Occipital lobe (tissue), 2 donors: Measurements from ENCODE around the gene IGDCC3. TPM values are rescaled to one million over a fixed set of nuclear protein-coding genes. Genes with fewer than 3 reads are reported as not detected.

Experiments
- DNase-seq: peaks from one replicate; lab custom pipeline; 2025; lab: John Stamatoyannopoulos, UW
- total RNA-seq: library from RNA; depleted of rRNA; stranded (reverse); fragments of >200 nt; gene quantifications from one replicate; pipeline ENCODE4 v1.2.3, GENCODE V29; 2014

Gene IGDCC3
- 7.6 TPM for total RNA-seq

DNA sequence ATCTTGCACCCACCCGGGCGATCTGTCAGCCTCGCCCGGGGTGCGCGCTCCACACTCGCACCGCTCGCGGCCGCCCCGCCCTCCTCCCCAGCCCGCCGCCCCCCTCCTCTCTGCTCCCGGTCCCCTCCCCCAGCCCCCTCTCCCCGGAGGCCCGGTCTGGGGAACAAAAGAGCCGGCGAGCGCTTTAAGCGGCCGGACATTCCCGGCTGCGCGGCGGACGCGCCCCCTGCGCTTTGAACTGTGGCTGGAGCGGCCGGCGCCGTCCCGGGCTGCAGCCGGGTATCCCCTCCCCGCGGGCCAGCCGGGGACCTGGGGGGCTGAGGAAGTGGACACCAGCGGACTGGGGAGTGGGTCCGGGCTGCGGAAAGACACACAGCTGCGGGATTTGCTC is at the start of gene IGDCC3:
Gene IGDCC3 (minus strand): TSS at position 27 of the 391 bp plus-strand sequence. CDS start 214 bp downstream, outside the sequence.
- DNase-seq, result no peak

DNA sequence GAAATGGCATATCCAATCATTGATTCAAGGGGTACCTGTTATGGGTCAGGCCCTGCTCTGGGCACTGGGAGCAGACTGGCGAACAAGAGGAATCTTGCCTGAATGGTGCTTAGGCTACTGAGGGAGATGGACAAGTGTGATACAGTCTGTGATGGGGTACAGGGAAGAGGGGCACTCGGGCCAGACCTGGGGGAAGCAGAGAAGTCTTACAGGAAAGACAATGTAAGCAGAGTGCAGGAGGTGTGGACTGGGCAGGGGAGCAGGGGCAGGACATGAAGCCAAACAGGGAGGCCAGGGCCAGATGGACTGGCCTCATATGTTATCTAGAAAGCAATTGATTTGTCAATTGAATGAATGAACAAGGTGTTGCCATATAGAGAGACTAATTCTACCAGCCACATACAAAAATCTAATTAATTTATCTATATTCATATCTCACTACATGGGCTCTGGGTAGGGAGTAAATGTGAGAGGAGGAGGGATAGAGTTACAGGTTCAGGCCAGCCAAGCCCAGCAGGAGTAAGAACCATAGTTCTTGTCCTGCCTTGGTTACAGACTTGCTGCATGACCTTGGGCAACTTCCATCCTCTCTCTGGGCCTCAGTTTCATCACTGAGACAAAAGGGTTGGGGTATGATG is 48.5 kb upstream of the IGDCC3 start:
- DNase-seq, result no peak

DNA sequence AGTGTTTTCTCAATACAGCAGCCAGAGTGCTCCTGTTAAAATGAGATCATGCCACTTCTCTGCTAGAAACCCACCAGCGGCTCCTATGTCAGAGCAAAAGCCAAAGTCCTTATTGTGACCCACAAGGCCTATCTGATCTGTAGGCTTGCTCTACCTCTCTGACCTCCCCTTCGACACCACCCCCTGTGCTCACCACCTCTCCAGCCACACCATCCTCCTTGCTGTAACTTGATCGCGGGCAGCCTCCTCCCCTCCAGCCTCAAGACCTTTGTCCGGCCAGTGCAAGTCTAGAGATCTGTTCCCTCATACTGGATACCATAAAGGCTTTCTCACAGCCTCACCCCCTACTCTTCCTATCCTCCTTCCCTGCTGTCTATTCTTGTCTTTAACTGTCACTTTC is 46.9 kb upstream of the IGDCC3 start:
- no peak for DNase-seq

DNA sequence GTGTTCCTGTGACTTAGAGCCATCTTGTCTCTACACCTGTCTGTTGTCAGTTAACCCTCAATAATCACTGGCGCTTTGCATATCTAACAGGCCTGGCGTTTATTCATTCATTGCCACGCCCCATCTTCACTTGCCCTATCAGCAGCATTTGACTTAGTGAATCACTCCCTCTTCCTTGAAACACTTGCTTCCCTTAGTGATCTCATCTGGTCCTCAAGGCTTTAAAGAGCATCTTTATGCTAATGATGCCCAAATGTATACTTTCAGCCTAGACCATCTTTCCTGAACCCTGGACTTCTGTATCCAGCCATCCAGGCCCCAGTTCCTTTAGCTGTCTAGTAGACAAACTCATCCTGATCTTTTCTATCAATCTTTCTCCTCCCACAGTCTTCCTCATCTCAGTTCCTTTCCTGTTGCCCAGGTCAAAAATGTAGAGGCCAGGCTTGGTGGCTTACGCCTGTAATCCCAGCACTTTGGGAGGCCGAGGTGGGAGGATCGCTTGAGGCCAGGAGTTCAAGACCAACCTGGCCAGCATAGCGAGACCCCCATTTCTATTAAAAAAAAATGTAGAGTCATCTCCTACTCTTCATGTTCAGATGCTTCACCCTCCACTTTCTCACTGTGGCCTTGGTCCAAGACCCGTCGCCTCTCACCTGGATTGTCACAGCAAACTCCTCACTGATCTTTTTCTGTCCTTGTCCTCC is 46.3 kb upstream of the IGDCC3 start:
- no peak for DNase-seq

DNA sequence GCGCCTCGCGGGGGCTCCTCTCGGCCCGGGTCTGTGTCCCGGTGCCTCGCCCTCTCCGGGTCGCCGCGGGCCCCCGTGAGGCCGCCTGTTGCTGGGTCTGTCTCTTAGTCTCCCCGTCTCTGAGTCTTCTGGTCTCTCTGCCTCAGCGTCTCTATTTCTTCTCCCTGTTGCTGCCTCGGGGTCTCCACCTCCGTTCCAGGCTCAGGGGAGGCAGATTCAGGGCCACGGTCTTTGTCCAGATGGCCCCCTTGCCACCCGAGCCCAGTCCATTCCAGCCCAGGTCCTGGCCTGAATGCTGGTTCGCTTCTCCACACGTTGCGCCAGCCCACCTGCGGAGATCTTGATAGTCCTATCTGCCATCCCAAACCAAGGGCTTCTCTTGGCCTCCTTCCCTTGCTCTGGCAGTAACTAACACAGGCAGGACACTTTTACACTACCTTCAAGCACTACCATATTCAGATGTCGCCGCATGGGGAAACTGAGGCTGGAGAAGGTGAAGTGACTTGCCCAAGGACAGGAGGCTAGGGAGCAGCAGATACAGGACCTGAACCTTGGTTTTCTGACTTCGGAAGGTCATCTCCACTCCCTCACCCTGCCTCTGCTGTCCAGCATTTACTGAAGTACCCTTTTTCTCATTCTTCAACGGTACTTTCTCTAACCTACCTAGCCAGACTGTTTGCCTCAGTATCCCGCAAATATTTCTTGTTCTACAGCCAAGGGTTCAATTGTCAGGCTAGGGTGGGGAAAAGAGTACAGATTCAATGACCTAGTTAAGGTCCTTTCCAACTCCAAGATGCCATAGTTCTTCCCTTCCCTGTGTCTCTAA is 45.6 kb upstream of the IGDCC3 start:
- DNase-seq, result no peak

DNA sequence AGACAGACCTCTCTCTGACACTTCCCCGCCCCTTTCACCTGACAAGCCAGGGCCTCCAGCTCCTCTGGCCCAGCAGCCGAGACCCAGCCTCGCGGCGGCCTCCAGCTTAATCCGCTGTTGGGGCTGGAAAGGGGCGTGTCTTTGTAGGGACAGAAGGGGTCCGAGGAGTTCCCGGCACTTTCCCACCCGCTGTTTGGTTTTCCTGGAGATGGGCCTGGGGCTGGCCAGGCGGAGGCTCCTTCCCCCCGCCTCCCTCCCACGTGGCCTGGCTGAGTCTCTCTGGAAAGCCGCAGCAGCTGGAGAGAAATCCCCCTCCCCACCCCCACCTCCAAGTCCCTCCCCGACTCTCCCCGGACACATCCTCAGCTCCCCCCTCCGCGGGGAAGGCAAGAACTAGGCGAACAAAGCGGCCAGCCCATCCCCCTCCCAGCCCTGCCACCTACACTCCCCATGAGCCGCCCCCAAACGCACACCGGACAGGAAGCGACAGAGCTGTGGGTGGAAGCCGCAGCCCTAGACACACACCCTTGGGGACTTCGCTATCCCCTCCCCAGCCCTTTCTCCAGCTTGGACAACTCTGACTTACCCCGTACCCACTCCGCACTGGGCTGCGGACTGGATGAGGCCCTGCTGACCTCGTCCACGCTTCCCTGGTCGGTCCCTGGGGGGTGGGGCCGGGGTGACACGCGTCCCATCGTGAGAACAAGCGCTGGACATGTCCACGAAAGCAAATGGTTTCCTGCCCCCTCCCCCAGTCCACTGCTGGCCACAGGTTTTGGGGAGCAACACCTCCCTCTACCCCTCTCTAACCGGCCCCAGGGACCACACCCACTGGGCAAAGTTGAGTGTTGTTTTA is 43.8 kb upstream of the IGDCC3 start:
- no peak for DNase-seq

DNA sequence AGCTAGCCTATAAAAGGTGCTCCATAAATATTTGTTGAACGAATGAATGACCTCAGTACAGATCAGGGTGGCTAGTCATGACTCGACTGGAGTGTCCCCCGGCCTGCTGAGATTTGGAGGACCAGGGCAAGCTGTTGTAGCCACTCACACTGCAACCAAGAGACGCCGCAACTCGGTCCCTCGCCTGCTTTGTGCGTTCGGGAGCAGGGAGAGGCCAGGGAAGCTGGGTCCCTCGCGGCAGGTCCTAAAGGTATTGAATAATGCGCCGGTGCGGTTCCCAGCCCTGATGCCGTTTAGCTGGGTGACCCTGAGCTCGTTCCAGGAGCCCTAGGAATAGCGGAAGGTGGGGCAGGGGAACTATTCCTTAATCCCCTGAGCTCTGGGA is 43.2 kb upstream of the IGDCC3 start:
- DNase-seq, result no peak

DNA sequence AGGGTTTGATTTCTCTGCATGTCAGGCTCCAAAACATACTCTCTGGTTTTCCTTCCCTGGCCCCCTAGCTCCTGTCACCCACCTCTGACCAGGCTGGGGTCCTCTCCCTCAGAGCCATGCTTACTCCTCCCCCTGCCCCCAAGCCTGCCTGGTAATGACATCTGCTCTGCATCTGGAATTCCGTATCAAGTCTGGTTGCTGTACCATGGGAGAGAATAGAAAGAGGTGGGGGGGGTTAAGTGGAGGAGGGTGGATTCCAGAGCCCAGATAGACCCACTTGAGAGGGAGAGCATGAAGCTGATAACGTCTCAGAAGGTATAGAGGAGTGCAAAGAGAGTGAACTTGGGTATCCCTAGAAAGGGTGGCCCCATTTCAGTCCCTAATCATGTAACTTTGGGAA is 40.8 kb upstream of the IGDCC3 start:
- DNase-seq, result no peak

DNA sequence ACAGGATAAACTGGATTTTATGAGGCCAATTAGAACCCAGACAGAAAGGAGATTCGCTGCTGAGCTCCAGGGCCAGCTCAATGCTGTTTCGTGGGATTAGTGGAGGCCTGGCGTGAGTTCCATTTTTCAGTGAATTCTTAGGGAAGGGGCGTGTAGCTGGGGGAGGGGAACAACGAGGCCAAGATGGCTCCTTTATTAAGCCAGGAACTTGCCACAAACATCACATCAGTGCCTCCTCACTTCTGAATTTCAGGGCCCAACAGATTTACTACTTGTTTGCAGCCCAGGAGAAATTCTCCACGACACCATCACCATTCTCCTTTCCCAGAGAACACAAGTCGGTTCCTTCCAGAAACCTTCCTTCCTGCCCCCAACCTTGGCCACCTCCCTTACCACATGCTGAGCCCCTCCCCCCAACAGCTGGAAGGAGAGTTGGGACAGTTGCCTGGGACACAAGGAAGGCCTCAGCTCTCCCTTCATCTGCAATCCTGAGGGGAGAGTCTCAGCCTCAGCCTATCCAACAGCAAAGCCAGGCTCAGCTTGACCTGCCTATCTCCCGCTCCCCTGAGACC is 39.1 kb upstream of the IGDCC3 start:
- no peak for DNase-seq

DNA sequence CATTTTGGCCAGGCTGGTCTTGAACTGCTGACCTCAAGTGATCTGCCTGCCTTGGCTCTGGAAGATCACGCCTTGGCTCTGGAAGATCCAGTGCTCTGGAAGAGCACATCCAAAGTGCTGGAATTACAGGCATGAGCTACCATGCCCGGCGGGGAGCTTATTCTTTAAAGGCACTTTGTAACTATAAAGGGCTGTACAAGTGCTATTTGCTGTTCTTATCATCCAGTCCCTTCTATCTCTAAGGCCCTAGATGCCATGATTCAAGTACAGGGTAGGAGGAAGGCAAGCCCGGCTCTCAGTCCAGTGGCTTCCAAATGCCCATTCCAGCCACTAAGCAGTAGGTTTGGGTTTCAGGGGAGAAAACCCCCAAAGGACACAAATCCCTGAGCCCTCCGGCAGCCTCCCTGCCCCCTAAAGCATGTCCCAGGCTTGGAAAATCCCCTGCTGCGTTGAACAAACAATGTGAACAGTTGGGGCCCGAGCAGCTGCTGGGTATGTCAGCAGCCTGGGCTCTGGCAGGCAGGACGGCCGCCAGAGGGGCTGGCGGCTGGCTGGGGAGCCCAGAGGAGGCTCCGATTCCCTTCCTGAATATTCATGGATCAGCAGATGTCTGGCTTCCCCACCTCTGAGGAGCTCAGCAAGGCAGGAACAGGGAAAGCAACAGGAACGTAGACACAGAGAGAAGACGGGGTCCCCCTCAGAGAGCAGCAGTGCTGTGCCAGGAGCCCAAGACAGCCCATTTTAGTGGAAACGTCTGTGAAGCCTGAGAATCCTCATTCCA is 37.2 kb upstream of the IGDCC3 start:
- DNase-seq, result no peak

DNA sequence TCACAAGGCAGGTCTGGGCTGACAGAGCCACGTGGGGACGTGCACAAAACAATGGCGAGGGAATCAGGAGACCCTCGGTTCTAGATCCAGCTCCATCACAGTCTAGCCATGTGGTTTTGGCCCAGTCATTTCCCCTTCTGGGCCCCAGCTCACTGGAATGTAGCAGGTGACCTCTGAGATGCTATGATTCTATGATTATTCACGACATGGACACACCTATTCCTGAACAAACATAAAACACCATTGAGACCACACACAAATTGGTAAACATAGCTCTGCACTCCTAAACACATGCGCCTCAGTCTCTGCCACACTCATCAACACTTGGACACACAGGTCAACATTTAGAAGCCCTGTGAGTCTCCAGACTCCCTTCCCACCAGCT is 36.0 kb upstream of the IGDCC3 start:
- DNase-seq, result no peak

DNA sequence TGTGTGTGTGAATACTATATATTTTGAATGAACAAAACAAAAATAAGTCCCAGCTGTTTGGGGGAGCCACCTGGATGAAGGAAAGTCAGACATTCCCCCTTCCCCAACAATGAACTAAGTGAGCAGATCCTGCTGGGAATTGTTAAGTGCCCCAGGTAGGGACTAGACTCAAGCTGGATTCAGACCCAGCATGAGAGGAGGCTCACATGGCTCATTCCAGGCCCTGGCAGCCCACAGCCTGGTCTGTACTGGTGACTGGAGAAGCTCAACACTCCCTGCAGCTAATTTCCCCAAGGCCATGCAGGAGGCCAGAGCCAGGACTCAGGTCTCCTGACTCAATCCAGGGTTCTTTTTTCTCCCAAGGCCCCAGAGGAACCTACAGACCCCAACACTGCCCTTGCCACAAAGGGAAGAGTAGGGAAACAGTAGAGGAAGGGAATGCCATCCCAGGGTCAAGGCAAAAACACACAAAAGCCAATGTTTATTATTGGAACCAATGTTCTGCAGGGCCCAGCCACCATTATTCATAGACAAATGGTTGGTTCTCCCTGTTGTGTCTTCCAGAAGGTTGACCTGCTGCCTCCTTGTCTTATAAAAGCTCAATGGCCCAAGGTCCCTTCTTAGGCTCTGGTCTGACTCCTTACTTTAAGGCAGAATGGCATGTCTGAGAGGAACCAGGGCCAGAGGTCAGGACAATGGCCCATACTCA is 35.4 kb upstream of the IGDCC3 start:
- no peak for DNase-seq

DNA sequence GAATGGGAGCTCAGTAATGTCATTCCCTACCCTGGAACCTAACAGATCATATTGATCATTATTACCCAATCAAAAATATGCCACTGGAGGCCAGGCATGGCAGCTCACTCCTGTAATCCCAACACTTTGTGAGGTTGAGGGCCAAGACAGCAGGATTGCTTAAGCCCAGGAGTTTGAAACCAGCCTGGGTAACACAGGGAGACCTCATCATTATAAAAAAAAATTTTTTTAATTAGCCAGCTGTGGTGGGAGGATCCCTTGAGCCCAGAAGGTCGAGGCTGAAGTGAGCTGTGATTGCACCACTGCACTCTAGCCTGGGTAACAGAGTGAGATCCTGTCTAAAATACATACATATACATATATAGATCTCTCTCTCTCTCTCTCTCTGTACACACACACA is 34.8 kb upstream of the IGDCC3 start:
- DNase-seq, result no peak

DNA sequence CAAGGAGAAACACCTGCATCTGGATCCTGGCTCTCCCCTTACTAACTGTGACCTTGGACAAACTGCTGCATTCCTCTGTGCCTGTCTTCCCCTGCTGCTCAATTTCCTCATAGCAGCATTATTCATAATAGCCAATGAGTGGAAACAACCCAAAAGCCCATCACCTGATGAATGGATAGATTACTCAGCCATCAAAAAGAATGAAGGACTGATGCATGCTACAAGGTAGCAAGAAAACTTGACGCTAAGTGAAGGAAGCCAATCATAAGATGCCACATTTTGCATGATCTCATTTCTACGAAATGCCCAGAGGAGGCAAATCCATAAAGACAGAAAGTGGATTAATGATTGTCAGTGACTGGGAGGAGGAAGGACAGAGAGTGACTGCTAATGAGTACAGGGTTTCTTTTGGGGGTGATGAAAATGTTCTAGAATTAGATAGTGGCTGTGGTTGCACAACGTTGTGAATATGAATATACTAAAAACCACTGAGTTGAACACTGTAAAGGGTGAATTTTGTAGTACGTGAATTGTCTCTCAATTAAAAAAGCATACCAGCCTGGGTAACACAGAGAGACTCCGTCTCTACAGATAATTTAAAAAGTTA is 33.8 kb upstream of the IGDCC3 start:
- DNase-seq, result no peak

DNA sequence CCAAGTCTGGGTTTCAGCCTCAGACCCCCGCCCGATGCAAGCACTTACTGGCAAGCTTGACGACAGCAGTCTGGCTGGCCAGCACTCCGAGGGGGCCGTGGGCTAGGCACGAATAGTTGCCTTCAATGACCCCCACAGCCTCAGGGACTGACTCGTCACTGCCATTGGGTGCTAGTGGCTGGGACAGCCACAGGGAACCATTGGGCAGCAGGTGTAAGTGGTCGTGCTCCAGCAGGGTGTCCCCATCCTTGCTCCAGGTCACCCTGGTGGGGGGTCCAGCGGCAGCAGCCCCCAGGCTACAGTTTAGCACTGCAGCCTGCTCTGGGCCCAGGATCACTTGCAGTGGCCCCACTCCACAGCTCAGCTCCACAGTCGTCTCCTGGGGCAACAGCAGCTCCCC is 33.2 kb upstream of the IGDCC3 start:
- no peak for DNase-seq

DNA sequence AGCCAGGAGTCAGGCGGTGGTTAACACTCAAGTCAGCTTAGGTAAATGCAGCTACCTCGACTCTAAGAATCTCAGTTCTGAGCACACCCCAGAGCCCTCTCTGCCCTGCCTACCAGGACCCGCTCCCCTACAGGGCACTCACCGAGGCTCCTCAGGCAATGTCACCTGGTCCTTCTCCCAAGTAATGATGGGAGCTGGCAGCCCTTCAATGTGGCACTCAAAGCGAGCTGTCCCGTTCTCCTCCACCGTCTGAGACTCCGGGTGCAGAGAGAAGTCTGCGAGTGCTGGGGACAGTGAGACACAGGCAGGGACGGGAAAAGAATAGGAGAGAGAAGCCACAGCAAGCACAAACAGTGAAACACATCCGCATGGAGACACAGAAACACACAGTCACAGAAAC is 32.2 kb upstream of the IGDCC3 start:
- DNase-seq, result no peak

DNA sequence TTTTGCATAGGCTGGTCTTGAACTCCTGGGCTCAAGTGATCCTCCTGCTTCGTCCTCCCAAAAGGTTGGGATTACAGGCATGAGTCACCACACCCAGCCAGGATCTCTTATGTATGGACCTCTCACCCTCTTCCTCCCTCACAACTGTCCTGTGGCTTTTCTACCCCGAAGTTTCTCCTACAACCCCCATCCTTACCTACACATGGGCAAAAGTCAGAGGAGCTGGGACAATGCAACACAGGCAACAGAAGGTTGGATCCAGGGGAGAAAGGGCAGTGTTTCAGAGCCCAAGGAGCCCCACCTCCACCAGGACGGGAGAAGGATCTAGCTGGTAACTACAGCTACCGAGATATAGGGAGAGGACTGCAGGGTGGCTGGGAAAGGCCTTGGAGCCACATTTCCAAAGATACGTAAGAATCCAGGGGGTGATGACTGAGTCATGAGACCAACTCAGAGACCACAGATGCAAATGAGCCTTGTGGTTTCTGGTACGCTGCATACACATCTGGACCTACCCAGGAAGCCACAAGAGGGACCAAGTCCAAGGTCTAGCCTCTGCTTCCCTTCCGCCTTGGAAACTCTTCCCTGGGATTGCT is 31.3 kb upstream of the IGDCC3 start:
- DNase-seq, result no peak

DNA sequence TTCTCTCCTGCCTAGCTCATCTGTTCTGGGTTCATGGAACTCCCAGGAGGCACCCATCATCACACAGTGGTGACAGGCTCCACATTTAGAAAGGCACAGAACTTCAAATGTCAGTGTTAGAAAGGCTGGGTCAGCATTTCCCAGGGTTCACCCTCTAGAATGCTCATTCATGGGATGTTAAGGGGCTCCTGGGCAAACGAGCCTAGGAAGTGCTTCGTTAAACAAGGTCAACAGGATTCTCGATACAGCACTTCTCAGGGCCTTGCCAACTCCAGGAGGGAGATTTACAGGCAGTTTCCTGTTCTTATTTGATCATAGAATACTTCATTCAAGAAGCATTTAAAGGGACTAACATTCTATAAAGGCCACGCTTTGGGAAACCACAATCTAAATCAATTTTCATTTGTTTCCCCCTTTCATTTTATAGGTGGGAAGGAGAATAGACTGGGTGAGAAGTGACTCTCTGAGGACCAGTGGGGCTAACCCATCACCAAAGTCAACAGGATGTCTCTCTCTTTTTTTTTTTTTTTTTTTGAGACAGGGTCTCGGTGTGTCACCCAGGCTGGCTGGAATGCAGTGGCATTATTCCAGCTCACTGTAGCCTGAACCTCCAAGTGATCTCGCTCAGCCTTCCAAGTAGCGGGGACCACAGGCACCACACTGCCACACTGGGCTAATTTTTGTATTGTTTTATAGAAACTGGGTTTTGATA is 30.7 kb upstream of the IGDCC3 start:
- no peak for DNase-seq
